NCI-H146 (cell line): ENCODE measurements around the gene TET3.

Experiments used
- DNase-seq: peaks from one replicate; lab custom pipeline; 2025; lab: John Stamatoyannopoulos, UW

Gene TET3

GRCh38 chr2:73964223-73964622 is 20.5 kb upstream of the TET3 start:
- DNase-seq = no peak

- DNase-seq = no peak
These were observed 19.7 kb upstream of the TET3 start for GRCh38 chr2:73965053-73965452.

- peak; percentile 41 for DNase-seq
These were observed 16.3 kb upstream of the TET3 start for GRCh38 chr2:73968357-73968937.

- DNase-seq = no peak
These were observed 15.4 kb upstream of the TET3 start for GRCh38 chr2:73969356-73969755.

GRCh38 chr2:73970141-73970803 is 14.4 kb upstream of the TET3 start:
- DNase-seq = no peak

- DNase-seq = no peak
These were observed 13.7 kb upstream of the TET3 start for GRCh38 chr2:73970850-73971471.

- DNase-seq = peak; percentile 14
These were observed 13.0 kb upstream of the TET3 start for GRCh38 chr2:73971722-73972121.

GRCh38 chr2:73972846-73973245 is 11.9 kb upstream of the TET3 start:
- DNase-seq = no peak

- DNase-seq = no peak
These were observed 9.0 kb upstream of the TET3 start for GRCh38 chr2:73975731-73976130.

- DNase-seq = no peak
These were observed 7.9 kb upstream of the TET3 start for GRCh38 chr2:73976803-73977202.

GRCh38 chr2:73977466-73977865 is 7.2 kb upstream of the TET3 start:
- DNase-seq = no peak

- DNase-seq = no peak
These were observed 5.7 kb upstream of the TET3 start for GRCh38 chr2:73979021-73979420.

- DNase-seq = no peak
These were observed 5.0 kb upstream of the TET3 start for GRCh38 chr2:73979686-73980085.

GRCh38 chr2:73980566-73980965 is 4.1 kb upstream of the TET3 start:
- no peak for DNase-seq

GRCh38 chr2:73981081-73982001 is 3.4 kb upstream of the TET3 start:
- DNase-seq = peak; percentile 59

- DNase-seq = no peak
These were observed 2.5 kb upstream of the TET3 start for GRCh38 chr2:73982140-73982617.

GRCh38 chr2:73983322-73984202 is 1.1 kb upstream of the TET3 start:
- DNase-seq = peak; percentile 77

- DNase-seq = peak; percentile 54
These were observed 205 bp downstream of the TET3 start for GRCh38 chr2:73984922-73985307.

- peak; percentile 53 for DNase-seq
These were observed 786 bp downstream of the TET3 start for GRCh38 chr2:73985308-73986084.

GRCh38 chr2:73986085-73986681 is 1.5 kb downstream of the TET3 start:
- DNase-seq = no peak
